K562 (cell line): ENCODE results near the gene BIK. TPM values are rescaled to one million over a fixed set of nuclear protein-coding genes. Genes with fewer than 3 reads are reported as not detected.

Source experiments
- ATAC-seq: fragments of 200-7000 bp; cut with Tn5 transposase; 3 replicates; pipeline ENCODE4 v1.9.1; 2020; ENCODE audit warnings: moderate library complexity
- BruUV-seq: library from RNA; stranded (reverse); fragments of 400-500 nt; replicated peaks from 2 replicates; lab custom pipeline; 2021; lab: Mats Ljungman, UMichigan
- CTCF ChIA-PET: fragments of 300-600 bp; formaldehyde crosslinking; extraction: SDS; loops from one replicate; lab custom pipeline; 2021; ENCODE audit warnings: low intra/inter-chr PET ratio; lab: Yijun Ruan, JAX
- POLR2A ChIA-PET: fragments of 300-600, 350-650 bp; sonication (Branson Sonifier 250); formaldehyde crosslinking; extraction: SDS; loops from one replicate; lab custom pipeline; 2021; ENCODE audit warnings: antibody characterized with exemption, inconsistent platforms; lab: Yijun Ruan, JAX
- DNase-seq, 4 experiments: peaks; one replicate each; pipeline versions ENCODE4 v3.0.0 to v3.0.0-alpha.2; 2011 to 2018; ENCODE audit warnings: low spot score in 3 of 4, mixed read lengths in 3 of 4; ENCODE audit errors: extremely low read depth in 1 of 4
- FAIRE-seq: peaks from 2 replicates; lab custom pipeline; 2011; peaks lifted over from hg19 to GRCh38; lab: Jason Lieb, UNC
- H2AFZ ChIP-seq: 2 replicates; pipeline ENCODE4 v1.6.0; 2011; ENCODE audit warnings: low read depth, low read length, control low read depth, inconsistent platforms
- H3K27ac ChIP-seq: fragments of 200-600 bp; 3 replicates; pipeline ENCODE4 v1.8.0; 2011; ENCODE audit warnings: low read depth, mild to moderate bottlenecking, control low read depth, inconsistent platforms, low read length, moderate library complexity, mixed read lengths; ENCODE audit errors: extremely low read depth
- H3K27me3 ChIP-seq, 2 experiments: fragments of 300-600 bp in 1 of 2; 2 replicates in 1 of 2; 3 replicates in 1 of 2; pipeline versions ENCODE4 v1.6.0 to v1.8.0; 2011; ENCODE audit warnings: inconsistent platforms in 2 of 2, low read length in 2 of 2, mild to moderate bottlenecking in 1 of 2, mixed read lengths in 1 of 2, moderate library complexity in 1 of 2; ENCODE audit not compliant: control insufficient read depth in 2 of 2, insufficient read depth in 2 of 2
- H3K36me3 ChIP-seq: fragments of 300-600 bp; 3 replicates; pipeline ENCODE4 v1.8.0; 2011; ENCODE audit warnings: mild to moderate bottlenecking, low read length, inconsistent platforms; ENCODE audit not compliant: control insufficient read depth, insufficient read depth
- H3K4me1 ChIP-seq, 2 experiments: fragments of 200-600 bp in 1 of 2; replicated peaks in 1 of 2; 2 replicates in 1 of 2; 3 replicates in 1 of 2; pipeline versions ENCODE4 v1.5.1 to v1.8.0; 2011; ENCODE audit warnings: inconsistent platforms in 2 of 2, low read length in 2 of 2, mild to moderate bottlenecking in 1 of 2, mixed read lengths in 1 of 2, moderate library complexity in 1 of 2; ENCODE audit not compliant: control insufficient read depth in 2 of 2, insufficient read depth in 2 of 2
- H3K4me2 ChIP-seq: 2 replicates; pipeline ENCODE4 v1.6.1; 2011; ENCODE audit warnings: low read length, control low read depth, inconsistent platforms, mixed read lengths; ENCODE audit not compliant: insufficient read depth
- H3K4me3 ChIP-seq: fragments of 200-600 bp; sonication (generic), shearing (Covaris generic); 2 replicates; pipeline ENCODE4 v1.5.1; 2016; ENCODE audit warnings: control low read depth, inconsistent platforms
- H3K79me2 ChIP-seq: fragments of 200-600 bp; 3 replicates; pipeline ENCODE4 v1.8.0; 2011; ENCODE audit warnings: low read length, inconsistent platforms; ENCODE audit not compliant: control insufficient read depth, insufficient read depth
- H3K9ac ChIP-seq, 2 experiments: 2 replicates each; pipeline versions ENCODE4 v1.6.0 to v1.6.1; 2011; ENCODE audit warnings: low read depth in 2 of 2, low read length in 2 of 2, control low read depth in 1 of 2, inconsistent platforms in 1 of 2, mild to moderate bottlenecking in 1 of 2, mixed read lengths in 1 of 2; ENCODE audit not compliant: insufficient read depth in 1 of 2
- H3K9me1 ChIP-seq: one replicate; pipeline ENCODE4 v1.6.0; 2011; ENCODE audit warnings: inconsistent platforms, mild to moderate bottlenecking, low read length, moderate library complexity; ENCODE audit not compliant: control insufficient read depth, insufficient read depth
- H3K9me3 ChIP-seq: replicated peaks from 2 replicates; pipeline ENCODE4 v1.5.1; 2011; ENCODE audit warnings: low read depth, low read length, inconsistent platforms; ENCODE audit not compliant: control insufficient read depth, insufficient read depth
- H4K20me1 ChIP-seq: replicated peaks from 2 replicates; pipeline ENCODE4 v1.6.1; 2011; ENCODE audit warnings: low read length, inconsistent platforms, mixed read lengths; ENCODE audit not compliant: control insufficient read depth, insufficient read depth
- ARHGAP35 ChIP-seq: fragments of 450-650 bp; IDR thresholded peaks from 2 replicates; pipeline ENCODE4 v1.6.1; 2018; ENCODE audit not compliant: partially characterized antibody
- FOS ChIP-seq: IDR thresholded peaks from 3 replicates; pipeline ENCODE4 v1.6.1; 2011; ENCODE audit not compliant: insufficient read length; ENCODE audit errors: extremely low read depth
- FOXA1 ChIP-seq: fragments of 450-650 bp; IDR thresholded peaks from 2 replicates; pipeline ENCODE4 v1.6.1; 2016; ENCODE audit warnings: mild to moderate bottlenecking, borderline replicate concordance
- GATA2 ChIP-seq: sonication (generic); formaldehyde crosslinking; IDR thresholded peaks from 2 replicates; pipeline ENCODE4 v1.4.0; 2020; ENCODE audit warnings: mild to moderate bottlenecking, missing genetic modification reagents
- POLR2G ChIP-seq: fragments of 200-400 bp; formaldehyde crosslinking; IDR thresholded peaks from 2 replicates; pipeline ENCODE4 v1.6.1; 2017; ENCODE audit warnings: low read depth, mild to moderate bottlenecking, antibody characterized with exemption, low read length, moderate library complexity
- PRMT5 ChIP-seq: sonication (generic); formaldehyde crosslinking; IDR thresholded peaks from 2 replicates; pipeline ENCODE4 v1.5.0; 2020; ENCODE audit warnings: missing genetic modification reagents
- RBFOX2 ChIP-seq: fragments of 200-400 bp; formaldehyde crosslinking; IDR thresholded peaks from 2 replicates; pipeline ENCODE4 v1.6.1; 2017; ENCODE audit warnings: low read depth, mild to moderate bottlenecking, low read length, moderate library complexity
- RCOR1 ChIP-seq, 2 experiments: IDR thresholded peaks; 2 replicates each; pipeline ENCODE4 v1.6.1; 2012; ENCODE audit warnings: low read depth in 2 of 2, low read length in 2 of 2, borderline replicate concordance in 1 of 2, improper control_type of control experiment in 1 of 2
- SNIP1 ChIP-seq: fragments of 450-650 bp; IDR thresholded peaks from 2 replicates; pipeline ENCODE4 v1.7.1; 2017; ENCODE audit warnings: low read depth, mild to moderate bottlenecking
- SUPT5H ChIP-seq: fragments of 450-650 bp; IDR thresholded peaks from 2 replicates; pipeline ENCODE4 v1.6.1; 2016
- ZFP36 ChIP-seq: fragments of 150-350 bp; IDR thresholded peaks from 2 replicates; pipeline ENCODE4 v1.6.1; 2018; ENCODE audit warnings: low read length, low read depth; ENCODE audit not compliant: partially characterized antibody
- ZNF12 ChIP-seq: sonication (generic); formaldehyde crosslinking; IDR thresholded peaks from 2 replicates; pipeline ENCODE4 v1.4.0; 2020; ENCODE audit warnings: mild to moderate bottlenecking, missing genetic modification reagents
- ZNF3 ChIP-seq: fragments of 250-450 bp; sonication (Bioruptor Pico); IDR thresholded peaks from 2 replicates; pipeline ENCODE4 v1.5.0; 2021; ENCODE audit warnings: mild to moderate bottlenecking, moderate library complexity
- ZNF444 ChIP-seq: fragments of 250-450 bp; sonication (Bioruptor Pico); IDR thresholded peaks from 2 replicates; pipeline ENCODE4 v1.4.0; 2020; ENCODE audit warnings: mild to moderate bottlenecking, moderate library complexity
- ZNF668 ChIP-seq: fragments of 250-450 bp; sonication (Bioruptor Pico); IDR thresholded peaks from 2 replicates; pipeline ENCODE4 v1.8.0; 2022; ENCODE audit warnings: mild to moderate bottlenecking, inconsistent platforms
- WGBS: fragments of 100-300 bp; shearing (Covaris generic); methylation state at CpG from one replicate; pipeline ENCODE4 v1.1.6; 2016; ENCODE audit warnings: low coverage, mixed read lengths; ENCODE audit not compliant: insufficient coverage; ENCODE audit errors: missing lambda C conversion rate; 5-methylcytosine and 5-hydroxymethylcytosine counted together
- in situ Hi-C: fragments of 300-500 bp; cut with MboI; formaldehyde crosslinking; loops from 4 replicates; pipeline ENCODE4 v1.15.0; 2018; ENCODE audit warnings: inconsistent platforms, mixed read lengths
- intact Hi-C: fragments of 100-400 bp; cut with micrococcal nuclease; formaldehyde crosslinking; loops from 2 replicates; pipeline ENCODE4 v1.14.2; 2022
- polyA plus RNA-seq, 8 experiments: library from polyadenylated mRNA; depleted of rRNA in 4 of 8; stranded (reverse) in 5 of 8; unstranded in 3 of 8; fragments of >200 nt; fragmentation: Nextera tagmentation in 2 of 8; fragmentation: Illumina TruSeq in 1 of 8; extraction: Ambion mirVana in 2 of 8; extraction: Trizol in 1 of 8; gene quantifications; 2 replicates each; pipeline versions ENCODE4 v1.2.1 to v1.2.3, GENCODE V29; 2011 to 2014; ENCODE audit warnings: inconsistent platforms in 1 of 8, missing spikeins in 1 of 8
- total RNA-seq, 7 experiments: library from RNA; depleted of rRNA in 6 of 7; stranded (reverse); fragments of >200 nt in 6 of 7; fragmentation: Illumina TruSeq in 2 of 7; extraction: Trizol in 2 of 7; gene quantifications; 2 replicates each; pipeline versions ENCODE4 v1.2.1 to v1.2.3, GENCODE V29; 2011 to 2021; ENCODE audit warnings: low replicate concordance in 1 of 7
- TF ChIP-seq, protein P1 (sequence below): fragments of 250-450 bp; sonication (Bioruptor Pico); IDR thresholded peaks from 2 replicates; pipeline ENCODE4 v1.8.0; 2021; ENCODE audit warnings: mild to moderate bottlenecking, moderate library complexity
- TF ChIP-seq, protein P2 (sequence below): fragments of 250-450 bp; sonication (Bioruptor Pico); IDR thresholded peaks from 2 replicates; pipeline ENCODE4 v1.5.1; 2021; ENCODE audit warnings: mild to moderate bottlenecking
- TF ChIP-seq, protein P3 (sequence below): fragments of 450-650 bp; conservative IDR thresholded peaks from 2 replicates; pipeline ENCODE4 v1.6.1; 2016; ENCODE audit warnings: missing genetic modification characterization, low read depth, mild to moderate bottlenecking, control low read depth, missing compliant biosample characterization

BIK gene
- total and polyA plus RNA-seq, 9 of the 15 experiments (the other 6 are each of a cell fraction or from before 2014, with no cell fraction given) = 0.08 to 0.23 (median 0.18) TPM; not detected in 4

DNA sequence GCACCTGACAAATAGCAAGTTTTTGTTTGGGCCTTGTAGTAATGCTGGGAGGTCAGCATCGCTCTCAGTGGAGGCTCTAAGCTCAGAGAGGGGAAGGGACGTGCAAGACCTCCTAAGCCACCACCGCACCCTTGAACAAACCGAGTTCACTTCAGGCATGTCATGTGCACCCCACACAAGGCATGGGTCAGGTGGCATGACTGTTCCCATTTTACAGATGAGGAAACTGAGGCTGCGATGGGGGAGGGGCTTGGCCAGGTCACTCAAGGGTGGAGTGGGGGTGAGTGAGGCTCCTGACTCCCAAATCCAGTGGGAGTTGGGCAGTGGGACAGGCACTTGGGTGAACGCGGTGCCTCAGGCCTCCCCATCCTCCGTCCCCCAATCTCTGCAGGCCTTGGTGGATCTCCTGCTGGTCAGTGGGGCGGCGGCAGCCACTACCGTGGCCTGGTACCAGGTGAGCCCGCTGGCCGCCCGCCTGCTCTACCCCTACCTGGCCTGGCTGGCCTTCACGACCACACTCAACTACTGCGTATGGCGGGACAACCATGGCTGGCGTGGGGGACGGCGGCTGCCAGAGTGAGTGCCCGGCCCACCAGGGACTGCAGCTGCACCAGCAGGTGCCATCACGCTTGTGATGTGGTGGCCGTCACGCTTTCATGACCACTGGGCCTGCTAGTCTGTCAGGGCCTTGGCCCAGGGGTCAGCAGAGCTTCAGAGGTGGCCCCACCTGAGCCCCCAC lies 52.0 kb downstream of the BIK start:
- Histone ChIP-seq H3K9me3 (no peaks in the 10 kb centered on the region), H3K27me3 (no peaks in the 10 kb centered on the region), H3K79me2 (no peaks in the 10 kb centered on the region), H3K9me1 (no peaks in the 10 kb centered on the region), H3K4me3 (no peak overlapping the region), H4K20me1 (no peaks in the 10 kb centered on the region), H3K9ac (peak overlapping the region in 1 of 2 experiments; percentile 84; a peak in 2 of 4 replicates), H3K4me1 (peaks cover 11 to 66% of the 10 kb centered on the region in 2 experiments), H3K4me2 (no peak overlapping the region), H2AFZ (no peak overlapping the region), H3K27ac (no peak overlapping the region), H3K36me3 (peaks cover 24% of the 10 kb centered on the region; the same call in 1 of the 3 replicates)
- POLR2A ChIA-PET = interaction anchor here (0.7 kb wide), 1 partner anchor 56 kb away, joined by 3 read pairs; no protein-coding TSS in a partner anchor
- no peak for DNase-seq
- BruUV-seq = no TSS peak
- CTCF ChIA-PET = no interaction called here
- intact Hi-C loops (no loop called here), in situ Hi-C loops (no loop called here)
- WGBS = 91% methylated on average over 12 of the region's 24 CpGs
- ATAC-seq = no peak
- FAIRE-seq = no peak
- TF ChIP-seq ZFP36 (no peak), ZNF3 (CRISPR knock-in tag) (no peak), RBFOX2 (peak; percentile 28; the same call in 1 of the 2 replicates), FOS (no peak), GATA2 (CRISPR knock-in tag) (no peak), PRMT5 (no peak), SUPT5H (no peak), ZNF444 (CRISPR knock-in tag) (no peak), ZNF668 (CRISPR knock-in tag) (no peak), POLR2G (0 out of 2 replicates have a peak, but pooled peaks have one; percentile 3), ZNF12 (CRISPR knock-in tag) (no peak), RCOR1 (IDR thresholded peaks at IDR 0.05; ENCODE audit: borderline replicate concordance in 1 of 2, low read depth in 2 of 2, low read length in 2 of 2) (peak in 1 of 2 experiments; percentile 52; a peak in 1 of 4 replicates), FOXA1 (no peak), SNIP1 (no peak), ARHGAP35 (no peak)
- TF ChIP-seq, protein P1, sequence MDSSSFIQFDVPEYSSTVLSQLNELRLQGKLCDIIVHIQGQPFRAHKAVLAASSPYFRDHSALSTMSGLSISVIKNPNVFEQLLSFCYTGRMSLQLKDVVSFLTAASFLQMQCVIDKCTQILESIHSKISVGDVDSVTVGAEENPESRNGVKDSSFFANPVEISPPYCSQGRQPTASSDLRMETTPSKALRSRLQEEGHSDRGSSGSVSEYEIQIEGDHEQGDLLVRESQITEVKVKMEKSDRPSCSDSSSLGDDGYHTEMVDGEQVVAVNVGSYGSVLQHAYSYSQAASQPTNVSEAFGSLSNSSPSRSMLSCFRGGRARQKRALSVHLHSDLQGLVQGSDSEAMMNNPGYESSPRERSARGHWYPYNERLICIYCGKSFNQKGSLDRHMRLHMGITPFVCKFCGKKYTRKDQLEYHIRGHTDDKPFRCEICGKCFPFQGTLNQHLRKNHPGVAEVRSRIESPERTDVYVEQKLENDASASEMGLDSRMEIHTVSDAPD (CRISPR knock-in tag) = no peak
- TF ChIP-seq, protein P2, sequence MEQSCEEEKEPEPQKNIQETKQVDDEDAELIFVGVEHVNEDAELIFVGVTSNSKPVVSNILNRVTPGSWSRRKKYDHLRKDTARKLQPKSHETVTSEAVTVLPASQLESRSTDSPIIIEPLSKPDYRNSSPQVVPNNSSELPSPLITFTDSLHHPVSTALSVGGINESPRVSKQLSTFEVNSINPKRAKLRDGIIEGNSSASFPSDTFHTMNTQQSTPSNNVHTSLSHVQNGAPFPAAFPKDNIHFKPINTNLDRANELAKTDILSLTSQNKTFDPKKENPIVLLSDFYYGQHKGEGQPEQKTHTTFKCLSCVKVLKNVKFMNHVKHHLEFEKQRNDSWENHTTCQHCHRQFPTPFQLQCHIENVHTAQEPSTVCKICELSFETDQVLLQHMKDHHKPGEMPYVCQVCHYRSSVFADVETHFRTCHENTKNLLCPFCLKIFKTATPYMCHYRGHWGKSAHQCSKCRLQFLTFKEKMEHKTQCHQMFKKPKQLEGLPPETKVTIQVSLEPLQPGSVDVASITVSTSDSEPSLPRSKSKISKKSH (CRISPR knock-in tag) = no peak
- TF ChIP-seq, protein P3, sequence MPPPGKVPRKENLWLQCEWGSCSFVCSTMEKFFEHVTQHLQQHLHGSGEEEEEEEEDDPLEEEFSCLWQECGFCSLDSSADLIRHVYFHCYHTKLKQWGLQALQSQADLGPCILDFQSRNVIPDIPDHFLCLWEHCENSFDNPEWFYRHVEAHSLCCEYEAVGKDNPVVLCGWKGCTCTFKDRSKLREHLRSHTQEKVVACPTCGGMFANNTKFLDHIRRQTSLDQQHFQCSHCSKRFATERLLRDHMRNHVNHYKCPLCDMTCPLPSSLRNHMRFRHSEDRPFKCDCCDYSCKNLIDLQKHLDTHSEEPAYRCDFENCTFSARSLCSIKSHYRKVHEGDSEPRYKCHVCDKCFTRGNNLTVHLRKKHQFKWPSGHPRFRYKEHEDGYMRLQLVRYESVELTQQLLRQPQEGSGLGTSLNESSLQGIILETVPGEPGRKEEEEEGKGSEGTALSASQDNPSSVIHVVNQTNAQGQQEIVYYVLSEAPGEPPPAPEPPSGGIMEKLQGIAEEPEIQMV (tag) = no peak
